ENCODE data around the gene OR6N1. TPM values are rescaled to one million over a fixed set of nuclear protein-coding genes. Genes with fewer than 3 reads are reported as not detected.

Gene OR6N1, protein sequence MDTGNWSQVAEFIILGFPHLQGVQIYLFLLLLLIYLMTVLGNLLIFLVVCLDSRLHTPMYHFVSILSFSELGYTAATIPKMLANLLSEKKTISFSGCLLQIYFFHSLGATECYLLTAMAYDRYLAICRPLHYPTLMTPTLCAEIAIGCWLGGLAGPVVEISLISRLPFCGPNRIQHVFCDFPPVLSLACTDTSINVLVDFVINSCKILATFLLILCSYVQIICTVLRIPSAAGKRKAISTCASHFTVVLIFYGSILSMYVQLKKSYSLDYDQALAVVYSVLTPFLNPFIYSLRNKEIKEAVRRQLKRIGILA
- polyA plus RNA-seq (2013, experiment 1 of 2) = not detected
- polyA plus RNA-seq (2013, experiment 2 of 2) = not detected

DNA sequence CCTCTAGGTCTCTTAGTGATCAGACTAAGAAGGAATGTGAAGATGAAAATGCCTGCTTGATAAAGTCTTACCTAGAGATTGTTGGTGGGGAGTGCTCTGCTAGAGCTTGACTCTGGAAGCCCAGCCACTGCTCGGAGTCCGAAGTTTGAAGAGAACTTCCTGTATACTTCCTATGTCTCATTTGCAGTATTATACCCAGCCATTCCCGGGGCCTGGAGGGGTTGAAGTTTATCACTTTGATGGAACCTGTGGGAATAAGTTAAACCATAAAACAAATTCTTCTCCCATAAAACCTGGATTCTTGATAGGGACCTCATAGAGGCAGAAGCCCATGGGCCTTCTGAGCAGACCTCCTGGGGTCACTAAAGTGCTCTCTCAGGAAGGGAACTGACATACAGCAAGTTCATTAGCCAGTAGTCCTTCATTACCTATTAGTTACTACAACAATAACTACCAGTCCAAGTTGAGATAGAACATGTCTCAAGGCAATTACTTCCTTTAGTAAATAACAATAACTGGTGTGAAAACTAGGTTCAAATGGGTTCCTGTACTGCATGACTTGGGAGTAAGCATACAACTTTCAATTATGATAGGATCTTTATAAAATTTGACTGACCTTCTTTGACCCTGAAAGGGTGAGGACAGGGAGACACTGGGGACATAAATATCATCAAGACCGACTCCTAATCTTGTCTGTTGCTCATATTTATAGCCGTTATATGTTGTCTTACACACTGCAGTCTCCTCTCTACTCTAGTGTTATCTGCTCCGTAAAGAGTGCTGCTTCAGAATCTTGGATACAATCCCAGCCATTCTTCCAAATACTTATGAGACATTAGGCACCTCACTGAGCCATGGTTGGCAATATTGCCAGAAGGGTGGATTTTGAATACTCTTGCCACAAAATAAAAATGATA lies at the start of gene OR6N1:
Gene OR6N1, minus strand, starts transcription at position 246 of the 917 bp plus-strand sequence. CDS start 5,513 bp downstream, outside the sequence.
- Histone ChIP-seq H3K4me2 (ENCODE audit: low read length) (no peak within 1 kb of the TSS), H4K8ac (ENCODE audit: low read depth, low read length) (no peak within 1 kb of the TSS), H2BK15ac (replicated peaks; ENCODE audit: low read depth) (no peak within 1 kb of the TSS), H3K4me3 (ENCODE audit: low read length) (no peak within 1 kb of the TSS), H3K18ac (ENCODE audit: low read length) (no peak within 1 kb of the TSS), H3K4me1 (ENCODE audit: control insufficient read depth, low read depth, low read length) (no peaks in the 10 kb centered on the region), H2AK5ac (ENCODE audit: low read length) (no peak within 1 kb of the TSS), H2BK5ac (ENCODE audit: low read length) (no peak within 1 kb of the TSS), H3K23ac (ENCODE audit: low read length) (no peak within 1 kb of the TSS), H3K79me2 (ENCODE audit: control insufficient read depth, insufficient read depth, low read length) (no peaks in the 10 kb centered on the region), H3K27ac (ENCODE audit: low read depth, low read length) (no peak within 1 kb of the TSS), H4K5ac (ENCODE audit: low read length) (no peak within 1 kb of the TSS), H3K36me3 (ENCODE audit: control insufficient read depth, insufficient read depth, low read length) (no peaks in the 10 kb centered on the region), H3K27me3 (ENCODE audit: insufficient read depth, low read length, poor library complexity) (no peaks in the 10 kb centered on the region), H2BK120ac (ENCODE audit: low read depth, low read length) (no peak within 1 kb of the TSS), H3K4ac (ENCODE audit: low read depth, low read length) (no peak within 1 kb of the TSS), H3K9ac (ENCODE audit: low read length) (no peak within 1 kb of the TSS), H3K79me1 (ENCODE audit: low read length) (no peaks in the 10 kb centered on the region), H3K56ac (ENCODE audit: low read length) (no peak within 1 kb of the TSS)
- WGBS (ENCODE audit: extremely low coverage, insufficient coverage, low lambda C conversion rate) = no CpG with 5 or more reads among the region's 6 CpGs
- no peak for DNase-seq

DNA sequence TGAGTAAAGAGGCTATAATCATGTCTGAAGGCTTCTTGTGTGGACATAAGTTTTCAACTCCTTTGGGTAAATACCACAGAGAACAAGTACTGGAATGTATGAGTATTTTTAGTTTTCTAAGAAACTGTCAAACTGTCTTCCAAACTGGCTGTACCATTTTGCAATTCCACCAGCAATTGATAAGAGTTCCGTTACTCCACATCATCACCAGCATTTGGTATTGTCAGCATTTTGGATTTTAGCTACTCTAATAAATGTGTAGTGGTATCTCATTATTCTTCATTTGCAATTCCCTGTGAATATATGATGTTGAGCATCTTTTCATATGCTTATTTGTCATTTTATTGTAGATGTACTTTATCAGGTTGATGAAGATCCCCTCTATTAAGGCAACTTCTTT lies 49.7 kb upstream of the OR6N1 start:
- no peaks in the 10 kb centered on the region for H3K27me3 ChIP-seq (ENCODE audit: insufficient read depth, low read length, poor library complexity)
- H3K4me2 ChIP-seq (ENCODE audit: low read length) = no peak overlapping the region
- no peak overlapping the region for H3K56ac ChIP-seq (ENCODE audit: low read length)
- H4K5ac ChIP-seq (ENCODE audit: low read length) = no peak overlapping the region
- no peak for DNase-seq
- H2AK5ac ChIP-seq (ENCODE audit: low read length) = no peak overlapping the region
- no peak overlapping the region for H3K18ac ChIP-seq (ENCODE audit: low read length)
- no peak overlapping the region for H2BK5ac ChIP-seq (ENCODE audit: low read length)
- no peak overlapping the region for H2BK15ac ChIP-seq (replicated peaks; ENCODE audit: low read depth)
- H3K27ac ChIP-seq (ENCODE audit: low read depth, low read length) = no peak overlapping the region
- no peaks in the 10 kb centered on the region for H3K4me1 ChIP-seq (ENCODE audit: control insufficient read depth, low read depth, low read length)
- no CpG with 5 or more reads among the region's 1 CpG for WGBS (ENCODE audit: extremely low coverage, insufficient coverage, low lambda C conversion rate)
- H3K4me3 ChIP-seq (ENCODE audit: low read length) = no peak overlapping the region
- H2BK120ac ChIP-seq (ENCODE audit: low read depth, low read length) = no peak overlapping the region
- no peaks in the 10 kb centered on the region for H3K79me1 ChIP-seq (ENCODE audit: low read length)
- no peak overlapping the region for H3K9ac ChIP-seq (ENCODE audit: low read length)
- H3K4ac ChIP-seq (ENCODE audit: low read depth, low read length) = no peak overlapping the region
- H3K79me2 ChIP-seq (ENCODE audit: control insufficient read depth, insufficient read depth, low read length) = no peaks in the 10 kb centered on the region
- no peak overlapping the region for H4K8ac ChIP-seq (ENCODE audit: low read depth, low read length)
- no peak overlapping the region for H3K23ac ChIP-seq (ENCODE audit: low read length)
- H3K36me3 ChIP-seq (ENCODE audit: control insufficient read depth, insufficient read depth, low read length) = no peaks in the 10 kb centered on the region

DNA sequence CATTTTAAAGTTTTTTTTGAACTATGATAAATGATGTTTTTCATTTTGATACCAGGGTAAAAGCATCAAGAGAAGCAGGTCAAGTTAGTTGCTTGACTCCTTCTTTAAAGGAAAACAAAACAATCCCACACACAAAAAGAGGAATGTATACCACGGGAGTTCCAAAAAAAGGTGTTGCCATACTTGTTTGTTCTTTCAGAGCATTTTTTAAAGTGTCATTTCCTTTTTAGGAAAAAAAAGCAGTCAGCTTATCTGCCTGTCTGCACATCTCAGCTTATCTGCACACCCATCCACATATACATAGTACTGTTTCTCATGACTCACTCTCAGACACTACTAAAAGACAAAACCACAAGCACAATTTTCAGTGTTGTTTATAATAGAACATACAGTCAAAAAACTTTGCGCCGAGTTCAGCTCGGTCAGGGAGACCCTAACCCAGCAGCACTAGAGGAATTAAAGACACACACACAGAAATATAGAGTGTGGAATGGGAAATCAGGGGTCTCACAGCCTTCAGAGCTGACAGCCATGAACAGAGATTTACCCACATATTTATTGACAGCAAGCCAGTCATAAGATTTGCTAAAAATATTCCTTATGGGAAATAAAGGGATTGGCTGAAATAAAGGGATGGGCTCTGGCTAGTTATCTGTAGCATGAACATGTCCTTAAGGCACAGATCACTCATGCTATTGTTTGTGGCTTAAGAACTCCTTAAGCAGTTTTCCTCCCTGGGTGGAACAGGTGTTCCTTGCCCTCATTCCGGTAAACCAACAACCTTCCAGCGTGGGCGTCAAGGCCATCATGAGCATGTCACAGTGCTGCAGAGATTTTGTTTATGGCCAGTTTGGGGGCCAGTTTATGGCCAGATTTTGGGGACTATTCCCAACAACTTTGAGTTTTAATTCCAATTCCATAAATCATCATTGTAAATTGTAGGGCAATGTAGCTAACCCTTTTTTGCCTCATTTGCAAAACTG lies 47.8 kb upstream of the OR6N1 start:
- Histone ChIP-seq H3K27me3 (ENCODE audit: insufficient read depth, low read length, poor library complexity) (no peaks in the 10 kb centered on the region), H3K18ac (ENCODE audit: low read length) (no peak overlapping the region), H2BK5ac (ENCODE audit: low read length) (no peak overlapping the region), H3K4ac (ENCODE audit: low read depth, low read length) (no peak overlapping the region), H3K79me2 (ENCODE audit: control insufficient read depth, insufficient read depth, low read length) (no peaks in the 10 kb centered on the region), H3K23ac (ENCODE audit: low read length) (no peak overlapping the region), H3K79me1 (ENCODE audit: low read length) (no peaks in the 10 kb centered on the region), H2BK120ac (ENCODE audit: low read depth, low read length) (no peak overlapping the region), H3K27ac (ENCODE audit: low read depth, low read length) (no peak overlapping the region), H2AK5ac (ENCODE audit: low read length) (no peak overlapping the region), H3K9ac (ENCODE audit: low read length) (no peak overlapping the region), H2BK15ac (replicated peaks; ENCODE audit: low read depth) (no peak overlapping the region), H3K36me3 (ENCODE audit: control insufficient read depth, insufficient read depth, low read length) (no peaks in the 10 kb centered on the region), H3K4me2 (ENCODE audit: low read length) (no peak overlapping the region), H4K5ac (ENCODE audit: low read length) (no peak overlapping the region), H3K4me1 (ENCODE audit: control insufficient read depth, low read depth, low read length) (no peaks in the 10 kb centered on the region), H3K4me3 (ENCODE audit: low read length) (no peak overlapping the region), H4K8ac (ENCODE audit: low read depth, low read length) (no peak overlapping the region), H3K56ac (ENCODE audit: low read length) (no peak overlapping the region)
- no CpG with 5 or more reads among the region's 7 CpGs for WGBS (ENCODE audit: extremely low coverage, insufficient coverage, low lambda C conversion rate)
- DNase-seq = no peak

DNA sequence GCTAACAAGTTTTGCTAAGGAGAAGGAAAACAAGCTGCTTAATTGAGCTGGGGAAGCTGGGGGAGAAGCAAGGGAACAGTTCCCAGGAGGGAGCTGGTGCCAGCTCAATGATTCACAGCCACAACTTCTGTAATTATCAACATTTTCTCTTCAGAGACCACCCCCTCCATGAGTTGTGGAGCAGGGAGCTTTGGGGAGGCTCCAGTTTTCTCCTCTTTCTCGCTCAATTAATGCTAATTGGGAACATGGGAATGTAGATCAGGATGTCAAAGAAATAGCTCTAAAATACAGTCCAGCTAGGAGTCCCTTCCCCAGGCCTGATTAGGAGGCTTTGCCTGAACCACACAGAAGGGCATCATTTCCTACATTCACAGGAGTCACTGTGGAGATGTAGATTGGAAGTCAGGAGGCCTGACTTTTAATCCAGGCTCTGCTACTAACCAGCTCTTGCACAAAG lies 47.0 kb upstream of the OR6N1 start:
- WGBS (ENCODE audit: extremely low coverage, insufficient coverage, low lambda C conversion rate) = no CpG with 5 or more reads among the region's 1 CpG
- no peak overlapping the region for H3K4ac ChIP-seq (ENCODE audit: low read depth, low read length)
- no peak overlapping the region for H4K8ac ChIP-seq (ENCODE audit: low read depth, low read length)
- H2AK5ac ChIP-seq (ENCODE audit: low read length) = no peak overlapping the region
- H3K9ac ChIP-seq (ENCODE audit: low read length) = no peak overlapping the region
- H2BK15ac ChIP-seq (replicated peaks; ENCODE audit: low read depth) = no peak overlapping the region
- H3K79me2 ChIP-seq (ENCODE audit: control insufficient read depth, insufficient read depth, low read length) = no peaks in the 10 kb centered on the region
- H3K79me1 ChIP-seq (ENCODE audit: low read length) = no peaks in the 10 kb centered on the region
- H3K23ac ChIP-seq (ENCODE audit: low read length) = no peak overlapping the region
- H3K56ac ChIP-seq (ENCODE audit: low read length) = no peak overlapping the region
- H3K18ac ChIP-seq (ENCODE audit: low read length) = no peak overlapping the region
- H3K27me3 ChIP-seq (ENCODE audit: insufficient read depth, low read length, poor library complexity) = no peaks in the 10 kb centered on the region
- H2BK120ac ChIP-seq (ENCODE audit: low read depth, low read length) = no peak overlapping the region
- H3K36me3 ChIP-seq (ENCODE audit: control insufficient read depth, insufficient read depth, low read length) = no peaks in the 10 kb centered on the region
- H3K4me1 ChIP-seq (ENCODE audit: control insufficient read depth, low read depth, low read length) = no peaks in the 10 kb centered on the region
- no peak overlapping the region for H2BK5ac ChIP-seq (ENCODE audit: low read length)
- no peak overlapping the region for H4K5ac ChIP-seq (ENCODE audit: low read length)
- no peak overlapping the region for H3K4me3 ChIP-seq (ENCODE audit: low read length)
- no peak for DNase-seq
- H3K27ac ChIP-seq (ENCODE audit: low read depth, low read length) = no peak overlapping the region
- no peak overlapping the region for H3K4me2 ChIP-seq (ENCODE audit: low read length)

DNA sequence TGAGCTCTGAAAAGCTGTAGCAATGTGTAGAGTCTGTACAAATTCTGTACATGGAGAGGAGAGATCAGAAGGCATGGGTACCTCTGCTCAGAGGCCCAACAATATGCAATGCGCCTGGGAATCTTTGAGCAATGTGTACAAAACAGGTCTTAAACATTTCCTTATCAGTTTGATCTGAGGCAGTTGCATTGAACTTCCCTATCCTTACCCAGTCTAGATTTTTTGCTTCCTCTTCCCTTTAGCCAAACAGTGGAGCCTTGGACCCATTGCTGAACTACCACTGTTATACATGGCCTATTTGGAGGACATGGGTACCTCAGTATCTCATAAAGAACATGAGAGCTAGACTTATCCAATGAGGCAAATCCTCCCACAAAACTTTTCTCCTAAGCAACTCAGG lies 46.6 kb upstream of the OR6N1 start:
- H3K18ac ChIP-seq (ENCODE audit: low read length) = no peak overlapping the region
- no peak overlapping the region for H3K27ac ChIP-seq (ENCODE audit: low read depth, low read length)
- no peak overlapping the region for H3K4me3 ChIP-seq (ENCODE audit: low read length)
- no peaks in the 10 kb centered on the region for H3K4me1 ChIP-seq (ENCODE audit: control insufficient read depth, low read depth, low read length)
- H4K8ac ChIP-seq (ENCODE audit: low read depth, low read length) = no peak overlapping the region
- no peaks in the 10 kb centered on the region for H3K27me3 ChIP-seq (ENCODE audit: insufficient read depth, low read length, poor library complexity)
- H3K56ac ChIP-seq (ENCODE audit: low read length) = no peak overlapping the region
- no peak overlapping the region for H2AK5ac ChIP-seq (ENCODE audit: low read length)
- DNase-seq = no peak
- H3K4ac ChIP-seq (ENCODE audit: low read depth, low read length) = no peak overlapping the region
- no peak overlapping the region for H3K9ac ChIP-seq (ENCODE audit: low read length)
- no peaks in the 10 kb centered on the region for H3K79me1 ChIP-seq (ENCODE audit: low read length)
- no peak overlapping the region for H2BK5ac ChIP-seq (ENCODE audit: low read length)
- no peaks in the 10 kb centered on the region for H3K36me3 ChIP-seq (ENCODE audit: control insufficient read depth, insufficient read depth, low read length)
- H3K23ac ChIP-seq (ENCODE audit: low read length) = no peak overlapping the region
- no peak overlapping the region for H4K5ac ChIP-seq (ENCODE audit: low read length)
- H2BK120ac ChIP-seq (ENCODE audit: low read depth, low read length) = no peak overlapping the region
- H2BK15ac ChIP-seq (replicated peaks; ENCODE audit: low read depth) = no peak overlapping the region
- WGBS (ENCODE audit: extremely low coverage, insufficient coverage, low lambda C conversion rate) = no CpG with 5 or more reads among the region's 1 CpG
- H3K4me2 ChIP-seq (ENCODE audit: low read length) = no peak overlapping the region
- no peaks in the 10 kb centered on the region for H3K79me2 ChIP-seq (ENCODE audit: control insufficient read depth, insufficient read depth, low read length)
